ENCODE results near the gene GRIK2. TPM values are rescaled to one million over a fixed set of nuclear protein-coding genes. Genes with fewer than 3 reads are reported as not detected.

Gene GRIK2
- total RNA-seq, 2 donors from 2014 or later = not detected

DNA sequence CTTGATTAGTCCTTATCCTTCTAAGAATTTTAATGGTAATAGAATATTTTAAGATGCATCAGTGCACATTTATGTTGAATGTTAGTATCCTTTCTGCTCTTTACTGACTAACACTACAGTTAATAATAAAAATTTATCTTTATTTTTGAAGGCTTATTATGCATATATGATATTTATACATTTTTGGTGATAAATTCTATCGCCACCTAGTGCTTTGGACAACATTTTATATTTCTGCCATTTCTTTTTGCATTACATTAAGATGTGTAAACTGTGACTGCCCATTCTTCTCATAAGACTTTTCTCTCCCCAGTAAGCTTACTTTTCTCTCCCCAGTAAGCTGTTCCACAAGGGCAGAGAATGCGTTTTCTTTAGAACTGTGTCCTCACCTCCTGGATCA, 252.3 kb downstream of the GRIK2 start:
- H3K36me3 Mint-ChIP-seq (ENCODE audit: insufficient read depth in 2 of 2) = no peaks in the 10 kb centered on the region
- no peak overlapping the region for H3K27ac Mint-ChIP-seq
- peaks cover 0 to 2% of the 10 kb centered on the region in 2 donors for H3K9me3 Mint-ChIP-seq
- H3K4me3 Mint-ChIP-seq = no peak overlapping the region
- H3K4me1 Mint-ChIP-seq (ENCODE audit: low read depth) = no peaks in the 10 kb centered on the region
- ATAC-seq (replicated peaks in 1 of 2) (no peak), DNase-seq (no peak)
- no peaks in the 10 kb centered on the region for H3K27me3 Mint-ChIP-seq (ENCODE audit: low read depth)

DNA sequence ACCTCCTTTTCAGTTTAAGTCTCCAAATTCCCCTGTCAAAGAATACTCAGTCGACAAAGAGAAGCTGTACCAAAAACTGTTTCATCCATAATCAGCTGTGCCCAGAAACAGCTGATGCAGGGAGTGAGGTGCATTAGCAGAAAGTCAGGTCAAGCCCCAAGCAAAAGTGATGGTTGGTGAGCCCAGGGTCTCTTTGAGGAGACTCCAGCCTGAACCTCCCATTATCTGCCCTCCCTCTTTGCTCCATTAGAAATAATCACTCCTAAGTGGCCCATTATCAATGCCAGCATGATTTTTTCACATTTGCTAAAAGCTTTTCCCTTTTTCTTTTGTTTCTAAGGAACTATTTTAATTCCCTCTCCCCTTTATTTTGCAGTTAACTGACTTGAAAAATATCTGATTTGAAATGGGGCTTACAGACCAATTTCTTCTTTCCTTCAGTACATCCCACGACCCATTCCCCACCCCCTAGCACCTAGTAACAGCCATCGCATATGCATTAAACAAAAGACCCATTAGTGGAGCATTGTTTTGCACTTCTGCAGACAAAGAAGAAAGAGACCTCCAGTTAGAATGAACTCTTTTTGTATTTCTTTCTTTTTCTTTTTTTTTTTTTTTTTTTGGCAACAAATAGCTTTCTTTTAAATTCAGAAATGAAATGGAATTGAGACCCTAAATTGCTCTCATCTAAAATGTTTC, 257.0 kb downstream of the GRIK2 start:
- Mint-ChIP-seq H3K36me3 (ENCODE audit: insufficient read depth in 2 of 2) (no peaks in the 10 kb centered on the region), H3K9me3 (peaks cover 2 to 3% of the 10 kb centered on the region in 2 donors), H3K4me1 (ENCODE audit: low read depth) (no peaks in the 10 kb centered on the region), H3K27me3 (ENCODE audit: low read depth) (no peaks in the 10 kb centered on the region), H3K4me3 (no peak overlapping the region), H3K27ac (no peak overlapping the region)
- ATAC-seq (replicated peaks in 1 of 2) (no peak), DNase-seq (no peak)

DNA sequence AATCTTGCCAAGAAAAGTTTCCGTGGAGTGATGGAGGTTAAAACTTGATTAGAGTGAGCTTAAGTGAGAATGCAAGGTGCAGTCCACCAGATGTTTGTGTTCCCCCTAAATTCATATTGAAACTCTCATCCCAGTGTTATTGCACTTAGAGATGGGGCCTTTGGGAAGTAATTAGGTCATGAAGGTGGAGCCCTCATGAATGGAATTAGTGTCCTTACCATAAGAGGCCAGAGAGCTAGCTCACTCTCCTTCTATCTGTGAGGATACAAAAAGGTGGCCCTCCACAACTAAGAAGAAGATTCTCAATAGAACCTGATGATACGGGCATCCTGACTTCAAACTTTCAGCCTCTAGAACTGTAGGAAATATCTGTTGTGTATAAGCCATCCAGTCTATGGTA, 258.6 kb downstream of the GRIK2 start:
- no peaks in the 10 kb centered on the region for H3K27me3 Mint-ChIP-seq (ENCODE audit: low read depth)
- no peak for DNase-seq
- no peak for ATAC-seq (replicated peaks in 1 of 2)
- no peak overlapping the region for H3K4me3 Mint-ChIP-seq
- no peaks in the 10 kb centered on the region for H3K4me1 Mint-ChIP-seq (ENCODE audit: low read depth)
- no peaks in the 10 kb centered on the region for H3K36me3 Mint-ChIP-seq (ENCODE audit: insufficient read depth in 2 of 2)
- no peak overlapping the region for H3K27ac Mint-ChIP-seq
- H3K9me3 Mint-ChIP-seq = peaks cover 1 to 5% of the 10 kb centered on the region in 2 donors

GRCh38 chr6:101655109-101655508, 261.6 kb downstream of the GRIK2 start:
- Mint-ChIP-seq H3K36me3 (ENCODE audit: insufficient read depth in 2 of 2) (no peaks in the 10 kb centered on the region), H3K27ac (no peak overlapping the region), H3K9me3 (peaks cover 3 to 10% of the 10 kb centered on the region in 2 donors), H3K4me3 (no peak overlapping the region), H3K4me1 (ENCODE audit: low read depth) (no peaks in the 10 kb centered on the region), H3K27me3 (ENCODE audit: low read depth) (no peaks in the 10 kb centered on the region)
- DNase-seq (no peak), ATAC-seq (replicated peaks in 1 of 2) (no peak)

GRCh38 chr6:101662111-101662897, 268.8 kb downstream of the GRIK2 start:
- Mint-ChIP-seq H3K4me3 (no peak overlapping the region), H3K9me3 (peaks cover 4 to 7% of the 10 kb centered on the region in 2 donors), H3K4me1 (ENCODE audit: low read depth) (no peaks in the 10 kb centered on the region), H3K27ac (no peak overlapping the region), H3K27me3 (ENCODE audit: low read depth) (no peaks in the 10 kb centered on the region), H3K36me3 (ENCODE audit: insufficient read depth in 2 of 2) (no peaks in the 10 kb centered on the region)
- ATAC-seq (replicated peaks in 1 of 2) = no peak
- no peak for DNase-seq

GRCh38 chr6:101663100-101663499, 269.6 kb downstream of the GRIK2 start:
- no peaks in the 10 kb centered on the region for H3K36me3 Mint-ChIP-seq (ENCODE audit: insufficient read depth in 2 of 2)
- no peaks in the 10 kb centered on the region for H3K4me1 Mint-ChIP-seq (ENCODE audit: low read depth)
- H3K9me3 Mint-ChIP-seq = peaks cover 4 to 7% of the 10 kb centered on the region in 2 donors
- no peak overlapping the region for H3K4me3 Mint-ChIP-seq
- ATAC-seq (replicated peaks in 1 of 2) (no peak), DNase-seq (no peak)
- no peaks in the 10 kb centered on the region for H3K27me3 Mint-ChIP-seq (ENCODE audit: low read depth)
- no peak overlapping the region for H3K27ac Mint-ChIP-seq

GRCh38 chr6:101666256-101666655, 272.7 kb downstream of the GRIK2 start:
- no peak overlapping the region for H3K27ac Mint-ChIP-seq
- no peaks in the 10 kb centered on the region for H3K36me3 Mint-ChIP-seq (ENCODE audit: insufficient read depth in 2 of 2)
- no peaks in the 10 kb centered on the region for H3K27me3 Mint-ChIP-seq (ENCODE audit: low read depth)
- DNase-seq (no peak), ATAC-seq (replicated peaks in 1 of 2) (no peak)
- H3K9me3 Mint-ChIP-seq = peaks cover 2% of the 10 kb centered on the region in 2 donors
- no peaks in the 10 kb centered on the region for H3K4me1 Mint-ChIP-seq (ENCODE audit: low read depth)
- no peak overlapping the region for H3K4me3 Mint-ChIP-seq

- Mint-ChIP-seq H3K36me3 (ENCODE audit: insufficient read depth in 2 of 2) (no peaks in the 10 kb centered on the region), H3K27me3 (ENCODE audit: low read depth) (no peaks in the 10 kb centered on the region), H3K4me3 (no peak overlapping the region), H3K4me1 (ENCODE audit: low read depth) (no peaks in the 10 kb centered on the region), H3K9me3 (peaks cover 2% of the 10 kb centered on the region in 2 donors), H3K27ac (no peak overlapping the region)
- no peak for DNase-seq
- ATAC-seq (replicated peaks in 1 of 2) = no peak
Observed at GRCh38 chr6:101668496-101669030, 275.1 kb downstream of the GRIK2 start.

GRCh38 chr6:101676187-101676586, 282.7 kb downstream of the GRIK2 start:
- no peaks in the 10 kb centered on the region for H3K9me3 Mint-ChIP-seq
- no peak overlapping the region for H3K4me3 Mint-ChIP-seq
- no peaks in the 10 kb centered on the region for H3K4me1 Mint-ChIP-seq (ENCODE audit: low read depth)
- no peak for DNase-seq
- ATAC-seq (replicated peaks in 1 of 2) = no peak
- no peak overlapping the region for H3K27ac Mint-ChIP-seq
- H3K36me3 Mint-ChIP-seq (ENCODE audit: insufficient read depth in 2 of 2) = no peaks in the 10 kb centered on the region
- no peaks in the 10 kb centered on the region for H3K27me3 Mint-ChIP-seq (ENCODE audit: low read depth)

DNA sequence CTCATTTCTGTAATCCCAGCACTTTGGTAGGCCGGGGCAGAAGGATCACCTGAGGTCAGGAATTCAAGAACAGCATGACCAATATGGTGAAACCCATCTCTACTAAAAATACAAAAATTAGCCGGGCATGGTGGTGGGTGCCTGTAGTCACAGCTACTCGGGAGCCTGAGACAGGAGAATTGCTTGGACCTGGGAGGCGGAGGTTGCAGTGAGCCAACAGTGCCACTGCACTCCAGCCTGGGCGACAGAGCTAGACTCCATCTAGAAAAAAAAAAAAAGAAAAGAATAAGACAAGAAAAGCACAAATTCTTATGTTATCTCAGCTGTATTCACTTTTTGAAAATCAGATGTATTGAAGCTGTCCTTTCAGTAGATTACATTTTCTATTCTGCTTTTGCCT, 289.4 kb downstream of the GRIK2 start:
- Mint-ChIP-seq H3K4me3 (no peak overlapping the region), H3K4me1 (ENCODE audit: low read depth) (no peaks in the 10 kb centered on the region), H3K36me3 (ENCODE audit: insufficient read depth in 2 of 2) (no peaks in the 10 kb centered on the region), H3K9me3 (no peaks in the 10 kb centered on the region), H3K27me3 (ENCODE audit: low read depth) (no peaks in the 10 kb centered on the region), H3K27ac (no peak overlapping the region)
- no peak for ATAC-seq (replicated peaks in 1 of 2)
- no peak for DNase-seq

DNA sequence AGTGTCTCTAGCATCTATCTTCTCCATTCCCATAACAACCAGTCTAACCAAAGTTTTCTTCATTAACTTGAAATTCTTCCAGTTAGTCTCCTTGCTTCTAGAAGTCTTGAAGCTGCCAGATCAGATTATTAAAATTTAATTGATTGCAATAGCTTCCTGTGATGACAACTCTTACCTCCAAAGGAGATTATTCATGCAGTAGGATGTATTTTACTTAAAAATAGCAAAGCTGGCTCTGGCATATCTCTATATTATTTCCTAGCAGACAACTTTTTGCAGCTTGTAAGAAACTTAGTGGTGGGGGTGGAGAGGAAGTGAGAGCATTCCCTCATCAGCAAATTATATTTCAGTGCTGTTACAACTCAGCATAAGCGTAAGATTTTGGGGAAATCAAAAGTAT, 290.4 kb downstream of the GRIK2 start:
- H3K9me3 Mint-ChIP-seq = no peaks in the 10 kb centered on the region
- no peaks in the 10 kb centered on the region for H3K36me3 Mint-ChIP-seq (ENCODE audit: insufficient read depth in 2 of 2)
- DNase-seq = no peak
- no peak overlapping the region for H3K27ac Mint-ChIP-seq
- H3K4me3 Mint-ChIP-seq = no peak overlapping the region
- no peaks in the 10 kb centered on the region for H3K27me3 Mint-ChIP-seq (ENCODE audit: low read depth)
- H3K4me1 Mint-ChIP-seq (ENCODE audit: low read depth) = no peaks in the 10 kb centered on the region
- ATAC-seq (replicated peaks in 1 of 2) = no peak

DNA sequence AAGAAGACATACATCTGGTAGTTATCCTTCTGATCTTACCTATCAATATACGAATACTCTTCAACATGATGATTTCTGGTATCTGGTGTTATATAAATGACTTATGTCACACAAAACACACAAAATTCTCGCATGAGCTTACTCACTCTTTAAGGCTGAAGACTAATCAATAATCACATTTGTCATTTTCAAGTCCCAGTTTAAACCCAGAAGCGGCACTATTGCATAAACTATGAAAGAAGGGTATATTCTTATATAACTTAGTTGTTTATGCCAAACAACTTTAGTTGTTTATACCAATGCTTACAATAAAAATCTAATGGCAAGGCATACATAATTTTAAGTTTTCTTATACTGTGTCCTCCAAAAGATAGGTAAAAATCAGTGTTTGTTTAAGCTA, 293.1 kb downstream of the GRIK2 start:
- no peaks in the 10 kb centered on the region for H3K36me3 Mint-ChIP-seq (ENCODE audit: insufficient read depth in 2 of 2)
- H3K27ac Mint-ChIP-seq = no peak overlapping the region
- no peak overlapping the region for H3K4me3 Mint-ChIP-seq
- peaks cover 0 to 3% of the 10 kb centered on the region in 2 donors for H3K9me3 Mint-ChIP-seq
- no peaks in the 10 kb centered on the region for H3K4me1 Mint-ChIP-seq (ENCODE audit: low read depth)
- DNase-seq (no peak), ATAC-seq (replicated peaks in 1 of 2) (no peak)
- no peaks in the 10 kb centered on the region for H3K27me3 Mint-ChIP-seq (ENCODE audit: low read depth)

GRCh38 chr6:101689156-101689555, 295.6 kb downstream of the GRIK2 start:
- Mint-ChIP-seq H3K4me1 (ENCODE audit: low read depth) (no peaks in the 10 kb centered on the region), H3K27ac (no peak overlapping the region), H3K36me3 (ENCODE audit: insufficient read depth in 2 of 2) (no peaks in the 10 kb centered on the region), H3K4me3 (no peak overlapping the region), H3K27me3 (ENCODE audit: low read depth) (no peaks in the 10 kb centered on the region), H3K9me3 (peaks cover 0 to 3% of the 10 kb centered on the region in 2 donors)
- ATAC-seq (replicated peaks in 1 of 2) = no peak
- DNase-seq = no peak

All from activated T-cell treated with anti-CD3 and anti-CD28 coated beads, Interleukin-2, amount 50 U/mL, for 72 hours (primary cell).